K562 (cell line): ENCODE results near the gene C11orf65. TPM values are rescaled to one million over a fixed set of nuclear protein-coding genes. Genes with fewer than 3 reads are reported as not detected.

Experiments used
- ADNP ChIP-seq: fragments of 200-800 bp; sonication (Bioruptor generic); IDR thresholded peaks from 2 replicates; pipeline ENCODE4 v1.6.1; 2016; ENCODE audit warnings: missing genetic modification characterization, missing compliant biosample characterization
- BCLAF1 ChIP-seq, 2 experiments: fragments of 450-650 bp in 1 of 2; IDR thresholded peaks; 2 replicates each; pipeline ENCODE4 v1.6.1; 2011 to 2017; ENCODE audit warnings: low read depth in 2 of 2, antibody characterized with exemption in 1 of 2, borderline replicate concordance in 1 of 2, low read length in 1 of 2, mild to moderate bottlenecking in 1 of 2, mixed read lengths in 1 of 2; ENCODE audit not compliant: control insufficient read depth in 1 of 2
- DNMT1 ChIP-seq: fragments of 450-650 bp; IDR thresholded peaks from 2 replicates; pipeline ENCODE4 v1.6.1; 2016; ENCODE audit warnings: antibody characterized with exemption, mild to moderate bottlenecking
- E2F6 ChIP-seq, 2 experiments: IDR thresholded peaks; 2 replicates each; pipeline ENCODE4 v1.6.1; 2011; ENCODE audit warnings: borderline replicate concordance in 1 of 2, control low read depth in 1 of 2, low read depth in 1 of 2, low read length in 1 of 2, mild to moderate bottlenecking in 1 of 2, mixed read lengths in 1 of 2, moderate library complexity in 1 of 2; ENCODE audit not compliant: insufficient read depth in 1 of 2, insufficient read length in 1 of 2, poor library complexity in 1 of 2, severe bottlenecking in 1 of 2; ENCODE audit errors: extremely low read depth in 1 of 2
- FIP1L1 ChIP-seq: fragments of 200-400 bp; formaldehyde crosslinking; IDR thresholded peaks from 2 replicates; pipeline ENCODE4 v1.6.1; 2018; ENCODE audit warnings: mild to moderate bottlenecking, low read depth, low read length; ENCODE audit not compliant: poor library complexity, severe bottlenecking
- FOXM1 ChIP-seq, 2 experiments: fragments of 450-650 bp in 1 of 2; sonication (generic) in 1 of 2; formaldehyde crosslinking in 1 of 2; IDR thresholded peaks; 2 replicates each; pipeline versions ENCODE4 v1.6.1 to v1.9.0; 2017 to 2022; ENCODE audit warnings: low read depth in 2 of 2, mild to moderate bottlenecking in 2 of 2, missing genetic modification reagents in 1 of 2, moderate library complexity in 1 of 2
- MEF2A ChIP-seq: IDR thresholded peaks from 2 replicates; pipeline ENCODE4 v1.6.1; 2011; ENCODE audit warnings: low read depth, mild to moderate bottlenecking, low read length, moderate library complexity; ENCODE audit not compliant: control insufficient read depth
- TCF7L2 ChIP-seq: fragments of 150-350 bp; IDR thresholded peaks from 2 replicates; pipeline ENCODE4 v1.6.1; 2016; ENCODE audit warnings: low read depth, mild to moderate bottlenecking, low read length, moderate library complexity
- U2AF2 ChIP-seq: fragments of 200-400 bp; formaldehyde crosslinking; optimal IDR thresholded peaks from 2 replicates; pipeline ENCODE3; 2017; ENCODE audit warnings: low read depth, mild to moderate bottlenecking, low read length
- ZBTB49 ChIP-seq: sonication (generic); formaldehyde crosslinking; IDR thresholded peaks from 2 replicates; pipeline ENCODE4 v1.8.0; 2022; ENCODE audit warnings: missing genetic modification reagents, mild to moderate bottlenecking, borderline replicate concordance
- ZKSCAN8 ChIP-seq: fragments of 200-800 bp; sonication (Bioruptor generic); IDR thresholded peaks from 2 replicates; pipeline ENCODE4 v1.6.1; 2016; ENCODE audit warnings: missing genetic modification characterization, missing compliant biosample characterization
- ZNF143 ChIP-seq: sonication (generic); formaldehyde crosslinking; IDR thresholded peaks from 2 replicates; pipeline ENCODE4 v1.9.0; 2022; ENCODE audit warnings: mild to moderate bottlenecking, missing genetic modification reagents
- ZNF217 ChIP-seq: sonication (generic); formaldehyde crosslinking; IDR thresholded peaks from 2 replicates; pipeline ENCODE4 v1.8.0; 2022; ENCODE audit warnings: mild to moderate bottlenecking, missing genetic modification reagents
- ZNF24 ChIP-seq: fragments of 450-650 bp; IDR thresholded peaks from 2 replicates; pipeline ENCODE4 v1.6.1; 2016
- ZSCAN32 ChIP-seq: fragments of 450-650 bp; formaldehyde crosslinking; IDR thresholded peaks from 2 replicates; pipeline ENCODE4 v1.4.0; 2020; ENCODE audit warnings: mild to moderate bottlenecking, moderate library complexity
- polyA plus RNA-seq, 8 experiments: library from polyadenylated mRNA; depleted of rRNA in 4 of 8; stranded (reverse) in 5 of 8; unstranded in 3 of 8; fragments of >200 nt; fragmentation: Nextera tagmentation in 2 of 8; fragmentation: Illumina TruSeq in 1 of 8; extraction: Ambion mirVana in 2 of 8; extraction: Trizol in 1 of 8; gene quantifications; 2 replicates each; pipeline versions ENCODE4 v1.2.1 to v1.2.3, GENCODE V29; 2011 to 2014; ENCODE audit warnings: inconsistent platforms in 1 of 8, missing spikeins in 1 of 8
- total RNA-seq, 7 experiments: library from RNA; depleted of rRNA in 6 of 7; stranded (reverse); fragments of >200 nt in 6 of 7; fragmentation: Illumina TruSeq in 2 of 7; extraction: Trizol in 2 of 7; gene quantifications; 2 replicates each; pipeline versions ENCODE4 v1.2.1 to v1.2.3, GENCODE V29; 2011 to 2021; ENCODE audit warnings: low replicate concordance in 1 of 7
- TF ChIP-seq, protein P1 (sequence below): fragments of 250-450 bp; sonication (Bioruptor Pico); IDR thresholded peaks from 2 replicates; pipeline ENCODE4 v1.5.0; 2021; ENCODE audit warnings: mild to moderate bottlenecking, borderline replicate concordance

Gene C11orf65
- total and polyA plus RNA-seq, 9 of the 15 experiments (the other 6 are each of a cell fraction or from before 2014, with no cell fraction given) = 1.0 to 2.1 (median 1.2) TPM

DNA sequence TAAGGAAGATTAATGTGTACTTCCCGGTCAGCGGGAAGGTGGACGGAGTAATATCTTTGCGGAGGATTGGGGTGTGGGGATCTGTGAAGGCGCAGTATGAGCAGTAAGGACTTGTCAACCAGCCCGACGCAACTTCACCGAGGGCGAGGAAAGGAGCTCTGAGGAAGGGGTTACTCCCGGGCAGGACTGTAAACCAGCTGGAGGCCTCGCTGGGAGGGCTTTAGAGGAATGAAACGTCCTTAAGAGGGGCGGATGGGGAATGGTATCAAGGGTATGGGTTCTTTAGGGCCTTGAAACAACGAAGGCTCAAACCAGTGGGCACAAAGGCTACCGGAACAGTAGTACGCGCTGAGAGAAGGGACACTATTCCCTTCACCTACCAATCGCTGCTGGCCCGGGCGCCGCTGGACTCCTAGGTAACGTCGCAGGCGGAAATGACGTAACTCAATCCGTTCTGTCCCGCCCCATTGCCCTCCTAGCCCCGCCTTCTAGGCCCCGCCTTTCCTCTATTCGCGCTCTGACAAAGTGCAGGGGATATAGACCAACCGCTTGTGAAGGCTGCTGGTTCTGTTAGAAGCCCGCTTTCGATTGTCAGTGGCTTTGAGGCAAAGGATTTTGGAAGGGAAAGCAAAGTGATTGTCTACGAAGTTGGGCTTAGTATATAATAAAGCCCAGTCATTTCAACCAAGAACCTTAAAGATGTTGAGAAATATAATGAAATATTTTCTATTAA, at the start of gene C11orf65 (continued):
- TF ChIP-seq MEF2A = no peak
- TF ChIP-seq ZKSCAN8 = no peak; the same call in 1 of the 2 replicates
- TF ChIP-seq TCF7L2 = no peak
- TF ChIP-seq ZNF24 = no peak; the same call in 1 of the 2 replicates
- no peak for TF ChIP-seq ZSCAN32 (CRISPR knock-in tag)
- TF ChIP-seq E2F6 (IDR thresholded peaks at IDR 0.05; ENCODE audit: borderline replicate concordance in 1 of 2, extremely low read depth in 1 of 2, insufficient read depth in 1 of 2, insufficient read length in 1 of 2, low read depth in 1 of 2, low read length in 1 of 2, poor library complexity in 1 of 2, severe bottlenecking in 1 of 2) = peak; percentile 2 to 33
- TF ChIP-seq ZNF217 (CRISPR knock-in tag) = no peak
- TF ChIP-seq, protein P1, sequence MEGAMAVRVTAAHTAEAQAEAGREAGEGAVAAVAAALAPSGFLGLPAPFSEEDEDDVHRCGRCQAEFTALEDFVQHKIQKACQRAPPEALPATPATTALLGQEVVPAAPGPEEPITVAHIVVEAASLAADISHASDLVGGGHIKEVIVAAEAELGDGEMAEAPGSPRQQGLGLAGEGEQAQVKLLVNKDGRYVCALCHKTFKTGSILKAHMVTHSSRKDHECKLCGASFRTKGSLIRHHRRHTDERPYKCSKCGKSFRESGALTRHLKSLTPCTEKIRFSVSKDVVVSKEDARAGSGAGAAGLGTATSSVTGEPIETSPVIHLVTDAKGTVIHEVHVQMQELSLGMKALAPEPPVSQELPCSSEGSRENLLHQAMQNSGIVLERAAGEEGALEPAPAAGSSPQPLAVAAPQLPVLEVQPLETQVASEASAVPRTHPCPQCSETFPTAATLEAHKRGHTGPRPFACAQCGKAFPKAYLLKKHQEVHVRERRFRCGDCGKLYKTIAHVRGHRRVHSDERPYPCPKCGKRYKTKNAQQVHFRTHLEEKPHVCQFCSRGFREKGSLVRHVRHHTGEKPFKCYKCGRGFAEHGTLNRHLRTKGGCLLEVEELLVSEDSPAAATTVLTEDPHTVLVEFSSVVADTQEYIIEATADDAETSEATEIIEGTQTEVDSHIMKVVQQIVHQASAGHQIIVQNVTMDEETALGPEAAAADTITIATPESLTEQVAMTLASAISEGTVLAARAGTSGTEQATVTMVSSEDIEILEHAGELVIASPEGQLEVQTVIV = no peak
- no peak for TF ChIP-seq BCLAF1 (IDR thresholded peaks at IDR 0.05; ENCODE audit: borderline replicate concordance in 1 of 2, control insufficient read depth in 1 of 2, low read depth in 2 of 2, low read length in 1 of 2)
- no peak for TF ChIP-seq ADNP
- no peak for TF ChIP-seq ZNF143 (CRISPR knock-in tag)
- TF ChIP-seq FOXM1 (IDR thresholded peaks at IDR 0.05; ENCODE audit: low read depth) = no peak
- TF ChIP-seq FOXM1 (CRISPR knock-in tag; IDR thresholded peaks at IDR 0.05; ENCODE audit: low read depth) = no peak
- no peak for TF ChIP-seq ZBTB49
- no peak for TF ChIP-seq DNMT1
- no peak for TF ChIP-seq U2AF2
- TF ChIP-seq FIP1L1 = no peak
